Breast epithelium (tissue), 3 donors: Measurements from ENCODE around the gene PHF21A.

Experiments
- CTCF ChIP-seq, 3 donors: fragments of 450-650 bp; IDR thresholded peaks; one replicate each; pipeline ENCODE4 v1.5.1; 2016 to 2017; ENCODE audit warnings: antibody characterized with exemption in 3 of 3, mild to moderate bottlenecking in 3 of 3, moderate library complexity in 3 of 3
- POLR2A ChIP-seq: fragments of 450-650 bp; IDR thresholded peaks from one replicate; pipeline ENCODE4 v1.6.1; 2016; ENCODE audit warnings: antibody characterized with exemption, mild to moderate bottlenecking, moderate library complexity
- POLR2AphosphoS5 ChIP-seq, 3 donors: sonication (generic); formaldehyde crosslinking; IDR thresholded peaks; one replicate each; pipeline ENCODE4 v1.6.1; 2017; ENCODE audit warnings: antibody characterized with exemption in 3 of 3

- TF ChIP-seq CTCF (IDR thresholded peaks at IDR 0.05) (no peak), POLR2AphosphoS5 (IDR thresholded peaks at IDR 0.05) (no peak), POLR2A (no peak)
Observed at GRCh38 chr11:45947885-45948284, 173.4 kb downstream of the PHF21A start.
